Thyroid gland (tissue), 4 donors: ENCODE measurements around the gene PDHX.

Source experiments
- POLR2A ChIP-seq, 2 donors: fragments of 450-650 bp; IDR thresholded peaks; one replicate each; pipeline ENCODE4 v1.6.1; 2017; ENCODE audit warnings: antibody characterized with exemption in 2 of 2, mild to moderate bottlenecking in 2 of 2, moderate library complexity in 1 of 2
- TF ChIP-seq, protein P1 (sequence below), 6 experiments: fragments of 200-600 bp in 3 of 6; fragments of 450-650 bp in 3 of 6; sonication (generic) in 3 of 6; IDR thresholded peaks; one replicate each; pipeline ENCODE4 v1.5.1; 2016 to 2019; ENCODE audit warnings: antibody characterized with exemption in 6 of 6, mild to moderate bottlenecking in 2 of 6, inconsistent platforms in 1 of 6, moderate library complexity in 1 of 6

DNA sequence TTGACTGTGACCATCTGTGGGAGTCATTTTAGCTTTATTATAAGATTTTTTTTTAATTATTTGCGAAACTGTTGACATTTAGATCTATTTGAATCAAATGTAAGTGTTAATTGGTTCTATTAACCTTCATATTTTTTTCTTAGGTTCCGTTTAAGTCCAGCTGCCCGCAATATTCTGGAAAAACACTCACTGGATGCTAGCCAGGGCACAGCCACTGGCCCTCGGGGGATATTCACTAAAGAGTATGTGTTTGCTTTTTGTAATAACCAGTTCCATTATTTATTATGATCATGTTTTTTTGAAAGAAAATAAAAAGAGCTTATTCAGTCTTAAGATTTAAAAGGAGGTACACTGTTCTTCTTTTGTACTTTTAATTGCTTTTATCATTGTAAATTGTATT is 43.9 kb downstream of the PDHX start:
- TF ChIP-seq, protein P1, sequence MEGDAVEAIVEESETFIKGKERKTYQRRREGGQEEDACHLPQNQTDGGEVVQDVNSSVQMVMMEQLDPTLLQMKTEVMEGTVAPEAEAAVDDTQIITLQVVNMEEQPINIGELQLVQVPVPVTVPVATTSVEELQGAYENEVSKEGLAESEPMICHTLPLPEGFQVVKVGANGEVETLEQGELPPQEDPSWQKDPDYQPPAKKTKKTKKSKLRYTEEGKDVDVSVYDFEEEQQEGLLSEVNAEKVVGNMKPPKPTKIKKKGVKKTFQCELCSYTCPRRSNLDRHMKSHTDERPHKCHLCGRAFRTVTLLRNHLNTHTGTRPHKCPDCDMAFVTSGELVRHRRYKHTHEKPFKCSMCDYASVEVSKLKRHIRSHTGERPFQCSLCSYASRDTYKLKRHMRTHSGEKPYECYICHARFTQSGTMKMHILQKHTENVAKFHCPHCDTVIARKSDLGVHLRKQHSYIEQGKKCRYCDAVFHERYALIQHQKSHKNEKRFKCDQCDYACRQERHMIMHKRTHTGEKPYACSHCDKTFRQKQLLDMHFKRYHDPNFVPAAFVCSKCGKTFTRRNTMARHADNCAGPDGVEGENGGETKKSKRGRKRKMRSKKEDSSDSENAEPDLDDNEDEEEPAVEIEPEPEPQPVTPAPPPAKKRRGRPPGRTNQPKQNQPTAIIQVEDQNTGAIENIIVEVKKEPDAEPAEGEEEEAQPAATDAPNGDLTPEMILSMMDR (IDR thresholded peaks at IDR 0.05): no peak
- no peak for TF ChIP-seq POLR2A (IDR thresholded peaks at IDR 0.05)
